Psoas muscle (tissue), 8 donors: Measurements from ENCODE around the gene CTF1. TPM values are rescaled to one million over a fixed set of nuclear protein-coding genes. Genes with fewer than 3 reads are reported as not detected.
A peak's percentile ranks its signal among the peaks of the same experiment; 100 is the strongest.

Experiments
- ATAC-seq, 4 donors: fragments of 200-7000 bp; cut with Tn5 transposase; one replicate each; pipeline ENCODE4 v1.9.1; 2020; ENCODE audit warnings: moderate library complexity in 3 of 4, mild to moderate bottlenecking in 2 of 4
- DNase-seq, 2 donors: peaks; one replicate each; pipeline ENCODE4 v3.0.0-alpha.2; 2020
- H3K27ac ChIP-seq: fragments of 200-600 bp; one replicate; pipeline ENCODE4 v1.8.0; 2022
- H3K27me3 ChIP-seq, 3 donors: fragments of 200-600 bp in 1 of 3; one replicate each; pipeline versions ENCODE4 v1.6.1 to v1.8.0; 2013 to 2022; ENCODE audit warnings: low read length in 2 of 3, mild to moderate bottlenecking in 2 of 3, moderate library complexity in 1 of 3; ENCODE audit not compliant: insufficient read depth in 3 of 3
- H3K36me3 ChIP-seq, 2 donors: fragments of 200-600 bp in 1 of 2; one replicate each; pipeline versions ENCODE4 v1.6.1 to v1.8.0; 2013 to 2022; ENCODE audit warnings: low read depth in 1 of 2, mild to moderate bottlenecking in 1 of 2, moderate library complexity in 1 of 2; ENCODE audit not compliant: insufficient read depth in 1 of 2
- H3K4me1 ChIP-seq: fragments of 200-600 bp; one replicate; pipeline ENCODE4 v1.8.0; 2022
- H3K4me3 ChIP-seq: fragments of 200-600 bp; one replicate; pipeline ENCODE4 v1.8.0; 2022; ENCODE audit warnings: mild to moderate bottlenecking
- H3K9me3 ChIP-seq: fragments of 200-600 bp; one replicate; pipeline ENCODE4 v1.8.0; 2022
- WGBS, 3 donors: extraction: QIAGEN DNeasy Blood & Tissue Kit; methylation state at CpG; one replicate each; pipeline versions ENCODE4 v1.1.6 to v1.1.7; 2013; 5-methylcytosine and 5-hydroxymethylcytosine counted together
- intact Hi-C, 2 donors: fragments of 100-400 bp; cut with DNase I; formaldehyde crosslinking; loops; one replicate each; pipeline versions ENCODE4 v1.11.0 to v1.14.2; 2022
- long read RNA-seq, 2 donors: library from polyadenylated mRNA; unstranded; transcript quantifications; one replicate each; pipeline ENCODE4 v2.0.0, GENCODE V29; 2021
- polyA plus RNA-seq, 3 donors: library from polyadenylated mRNA; stranded (reverse); fragments of 200-250 nt; gene quantifications; one replicate each; pipeline ENCODE4 v1.2.3, GENCODE V29; 2013
- total RNA-seq, 4 donors: library from RNA; stranded (reverse); fragmentation: NEBNext Ultra II Directional in 2 of 4; extraction: Animal tissue kit (Norgen Biotek cat#: 25700) in 2 of 4; gene quantifications; one replicate each; pipeline versions ENCODE4 v1.2.1 to v1.2.4, GENCODE V29; 2021 to 2023
- TF ChIP-seq, protein P1 (sequence below): fragments of 200-600 bp; IDR thresholded peaks from one replicate; pipeline ENCODE4 v1.8.0; 2022; ENCODE audit warnings: antibody characterized with exemption
- donor health status: healthy with polysubstance abuse.
- donor health status: DM: no; HTN: no; CAD: no; lungs with moderate emphysema.
- donor health status: Bipolar disorder and iron deficiency.
- donor health status: healthy.
- donor health status: DM: yes; HTN: yes; CAD: no.
- donor health status: DM: no; HTN: no; CAD: no.
- donor health status: DM: no; HTN: no; CAD: no.
- donor health status: DM: yes; HTN: yes; CAD: no.

The CTF1 gene, protein sequence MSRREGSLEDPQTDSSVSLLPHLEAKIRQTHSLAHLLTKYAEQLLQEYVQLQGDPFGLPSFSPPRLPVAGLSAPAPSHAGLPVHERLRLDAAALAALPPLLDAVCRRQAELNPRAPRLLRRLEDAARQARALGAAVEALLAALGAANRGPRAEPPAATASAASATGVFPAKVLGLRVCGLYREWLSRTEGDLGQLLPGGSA
- total RNA-seq (10 to 100 TPM in 1 of 4 donors, 1 to 10 TPM in 3; 8.5 to 16.6 (median 9.4) TPM), polyA plus RNA-seq (1 to 10 TPM; 4.9 to 5.5 (median 5.2) TPM)
- long read RNA-seq, donor 1, transcript CTF1-201 (3 exons, 1,664 nt): major isoform, 10 of 22 reads
- long read RNA-seq, donor 1, partial matches to known transcripts: 5 of 22 reads
- long read RNA-seq, donor 1, other reads (novel, unspliced or antisense): 3 of 22 reads
- long read RNA-seq, donor 2, transcript CTF1-201 (3 exons, 1,664 nt): major isoform, 8 of 19 reads
- long read RNA-seq, donor 2, partial matches to known transcripts: 4 of 19 reads
- long read RNA-seq, donor 2, other reads (novel, unspliced or antisense): 5 of 19 reads

DNA sequence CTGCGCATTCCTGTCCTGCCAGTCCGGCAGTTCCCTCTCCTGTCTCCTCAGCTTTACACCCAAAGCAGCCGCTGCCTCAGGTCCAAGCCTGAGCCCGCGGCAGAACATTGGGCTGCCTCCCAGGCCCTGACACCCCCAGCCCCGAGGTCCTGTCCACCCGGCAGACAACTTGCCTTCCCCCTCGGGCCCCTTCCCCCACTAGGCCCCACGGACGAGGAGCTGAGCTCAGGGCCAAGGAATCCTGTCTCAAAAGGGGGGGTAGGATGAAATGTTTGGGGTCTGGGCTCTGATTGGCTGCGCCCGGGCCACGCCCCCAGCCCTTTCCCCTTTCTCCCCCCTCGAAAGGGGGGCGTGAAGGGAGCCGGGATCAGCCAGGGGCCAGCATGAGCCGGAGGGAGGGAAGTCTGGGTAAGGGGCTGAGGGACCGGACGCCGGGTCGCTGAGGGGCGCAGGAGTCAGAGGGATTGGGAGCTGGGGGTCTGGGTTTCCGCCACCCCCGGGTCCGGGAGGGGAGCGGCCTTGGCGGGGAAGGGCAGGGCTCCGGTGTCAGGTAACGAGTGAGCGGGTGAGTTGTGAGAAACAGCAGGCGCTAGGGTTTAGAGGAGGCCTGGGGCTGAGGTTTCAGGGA, at the start of gene CTF1:
Gene CTF1 (plus strand): TSS at position 354 of the 628 bp plus-strand sequence. CDS start 30 bp downstream, at position 384.
- DNase-seq (peak; percentile 80 to 88), ATAC-seq (peak; percentile 65 to 83 (median 73))
- Histone ChIP-seq H3K9me3 (no peaks in the 10 kb centered on the region), H3K4me3 (peak within 1 kb of the TSS; percentile 68), H3K27me3 (no peaks in the 10 kb centered on the region), H3K27ac (peak within 1 kb of the TSS; percentile 93), H3K36me3 (peaks cover 0 to 5% of the 10 kb centered on the region in 2 donors), H3K4me1 (peaks cover 13% of the 10 kb centered on the region)
- 5 to 6% (median 5%) methylated on average over 27 to 31 of the region's 31 CpGs for WGBS, 3 donors
- intact Hi-C loops: no loop called here
- TF ChIP-seq, protein P1, sequence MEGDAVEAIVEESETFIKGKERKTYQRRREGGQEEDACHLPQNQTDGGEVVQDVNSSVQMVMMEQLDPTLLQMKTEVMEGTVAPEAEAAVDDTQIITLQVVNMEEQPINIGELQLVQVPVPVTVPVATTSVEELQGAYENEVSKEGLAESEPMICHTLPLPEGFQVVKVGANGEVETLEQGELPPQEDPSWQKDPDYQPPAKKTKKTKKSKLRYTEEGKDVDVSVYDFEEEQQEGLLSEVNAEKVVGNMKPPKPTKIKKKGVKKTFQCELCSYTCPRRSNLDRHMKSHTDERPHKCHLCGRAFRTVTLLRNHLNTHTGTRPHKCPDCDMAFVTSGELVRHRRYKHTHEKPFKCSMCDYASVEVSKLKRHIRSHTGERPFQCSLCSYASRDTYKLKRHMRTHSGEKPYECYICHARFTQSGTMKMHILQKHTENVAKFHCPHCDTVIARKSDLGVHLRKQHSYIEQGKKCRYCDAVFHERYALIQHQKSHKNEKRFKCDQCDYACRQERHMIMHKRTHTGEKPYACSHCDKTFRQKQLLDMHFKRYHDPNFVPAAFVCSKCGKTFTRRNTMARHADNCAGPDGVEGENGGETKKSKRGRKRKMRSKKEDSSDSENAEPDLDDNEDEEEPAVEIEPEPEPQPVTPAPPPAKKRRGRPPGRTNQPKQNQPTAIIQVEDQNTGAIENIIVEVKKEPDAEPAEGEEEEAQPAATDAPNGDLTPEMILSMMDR: no peak

DNA sequence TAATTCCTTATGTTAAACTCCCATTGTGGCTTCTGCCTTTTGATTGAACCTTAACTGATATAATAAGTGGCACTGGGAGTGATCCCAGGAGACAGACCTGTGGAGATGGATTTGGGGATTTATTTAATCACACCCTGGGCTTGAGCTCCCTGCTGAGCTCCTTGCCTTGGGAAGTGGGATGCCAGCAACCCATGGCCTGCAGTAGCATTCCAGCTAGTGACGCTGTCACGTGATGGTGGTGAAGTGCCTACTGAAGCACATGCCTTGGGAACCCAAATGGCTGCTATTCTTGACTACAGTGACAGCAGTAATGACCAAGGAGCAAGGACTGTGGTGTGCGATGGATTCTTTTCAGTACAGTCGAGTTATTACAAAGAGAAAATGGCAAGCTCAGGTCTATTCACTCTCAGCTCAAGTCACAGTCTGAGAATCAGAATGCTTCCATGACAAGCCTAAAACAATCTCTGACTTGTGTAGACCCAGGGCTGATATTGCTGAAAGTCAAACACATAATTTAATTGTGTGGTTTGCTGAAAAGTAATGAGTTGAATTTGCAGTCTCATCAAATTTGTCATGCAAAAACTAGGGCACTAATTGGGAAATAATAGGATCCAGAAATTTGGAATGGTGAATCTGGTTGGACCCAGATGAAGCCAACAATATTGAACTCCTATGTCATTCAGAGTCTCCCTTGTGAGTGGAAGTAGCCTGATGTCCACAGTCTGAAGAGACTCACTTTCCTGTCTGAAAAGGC, 49.6 kb upstream of the CTF1 start:
- H3K4me3 ChIP-seq: no peak overlapping the region
- H3K36me3 ChIP-seq: no peaks in the 10 kb centered on the region
- H3K9me3 ChIP-seq: no peaks in the 10 kb centered on the region
- no peaks in the 10 kb centered on the region for H3K27me3 ChIP-seq
- 64 to 76% (median 65%) methylated on average over 4 of the region's 4 CpGs for WGBS, 3 donors
- H3K27ac ChIP-seq: peak overlapping the region; percentile 50
- H3K4me1 ChIP-seq: peaks cover 10% of the 10 kb centered on the region
- intact Hi-C loops: no loop called here
- ATAC-seq (peak in 3 of 4 donors; percentile 50 to 55 (median 52)), DNase-seq (no peak)
- TF ChIP-seq, protein P1: no peak

DNA sequence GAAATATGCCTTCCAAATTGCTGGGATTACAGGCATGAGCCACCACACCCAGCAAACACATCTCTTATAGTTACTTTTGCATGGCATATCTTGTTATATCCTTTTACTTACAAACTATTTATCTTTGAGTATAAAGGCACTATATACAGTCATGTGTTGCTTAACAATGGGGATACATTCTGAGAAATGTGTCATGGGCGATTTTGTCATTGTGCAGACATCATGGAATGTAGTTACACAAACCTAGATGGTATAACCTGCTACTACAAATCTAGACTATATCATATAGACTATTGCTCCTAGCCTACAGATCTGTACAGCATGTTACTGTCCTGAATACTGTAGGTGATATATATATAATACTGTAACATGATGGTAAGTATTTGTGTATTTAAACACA, 46.2 kb upstream of the CTF1 start:
- intact Hi-C loops: no loop called here
- ATAC-seq (no peak), DNase-seq (no peak)
- peaks cover 4% of the 10 kb centered on the region for H3K4me1 ChIP-seq
- H3K9me3 ChIP-seq: no peaks in the 10 kb centered on the region
- TF ChIP-seq, protein P1: no peak
- no peak overlapping the region for H3K27ac ChIP-seq
- H3K4me3 ChIP-seq: no peak overlapping the region
- WGBS, 3 donors: 61 to 79% (median 73%) methylated on average over 1 of the region's 1 CpG
- no peaks in the 10 kb centered on the region for H3K36me3 ChIP-seq
- no peaks in the 10 kb centered on the region for H3K27me3 ChIP-seq

DNA sequence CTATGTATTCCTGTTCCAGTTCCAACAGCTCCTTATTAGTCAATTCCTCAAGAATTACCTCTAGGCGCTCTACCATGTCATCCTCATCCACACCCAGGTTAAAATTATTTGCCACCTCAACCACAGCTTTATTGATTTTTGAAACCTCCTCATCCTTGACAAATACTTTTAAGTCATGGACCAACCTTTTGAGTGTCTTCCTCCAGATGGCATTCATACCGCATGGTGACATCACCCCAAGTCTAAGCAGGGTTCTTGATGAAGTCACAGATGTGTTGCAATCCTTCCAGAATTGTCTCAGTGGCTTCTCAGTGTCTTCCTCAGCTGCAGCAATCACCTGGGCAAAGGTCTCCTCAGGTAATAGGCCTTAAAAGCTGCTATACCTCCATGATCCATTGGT, 42.7 kb upstream of the CTF1 start:
- H3K4me1 ChIP-seq: peaks cover 5% of the 10 kb centered on the region
- H3K36me3 ChIP-seq: no peaks in the 10 kb centered on the region
- 96 to 98% (median 97%) methylated on average over 2 of the region's 2 CpGs for WGBS, 3 donors

More for the DNA sequence above, 42.7 kb upstream of the CTF1 start:
- TF ChIP-seq, protein P1: no peak
- Histone ChIP-seq H3K4me3 (no peak overlapping the region), H3K9me3 (no peaks in the 10 kb centered on the region), H3K27ac (no peak overlapping the region), H3K27me3 (no peaks in the 10 kb centered on the region)
- ATAC-seq (no peak), DNase-seq (no peak)
- intact Hi-C loops: no loop called here
